ENCODE data around the gene ANKRD55. TPM values are rescaled to one million over a fixed set of nuclear protein-coding genes. Genes with fewer than 3 reads are reported as not detected.

ANKRD55 gene
- total RNA-seq, 1 experiment from 2014 or later: not detected

DNA sequence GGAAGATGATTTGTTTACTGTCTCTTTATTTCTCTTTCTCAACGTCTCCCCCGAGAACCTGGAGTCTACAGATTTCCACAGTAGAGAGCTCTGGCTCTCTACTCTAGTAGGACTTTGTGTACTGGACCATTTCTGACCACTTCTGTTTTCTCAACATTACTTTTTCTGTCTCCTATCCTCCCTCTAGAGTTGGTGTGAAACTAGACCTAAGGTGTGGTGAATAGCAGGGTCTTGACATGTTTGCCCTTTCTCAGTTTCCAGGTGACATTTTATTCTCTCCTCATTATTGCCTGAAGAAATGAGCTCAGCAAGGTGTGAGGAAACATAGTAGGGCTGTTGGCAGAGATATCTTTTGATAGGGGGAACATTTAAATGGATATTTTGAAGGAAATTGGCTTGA is 176.3 kb downstream of the ANKRD55 start:
- no peaks in the 10 kb centered on the region for H3K9me3 ChIP-seq (ENCODE audit: low read length)
- no peaks in the 10 kb centered on the region for H3K79me2 ChIP-seq (ENCODE audit: low read length)
- H3K9ac ChIP-seq (ENCODE audit: low read length): no peak overlapping the region
- DNase-seq (no peak), ATAC-seq (no peak)
- H3K36me3 ChIP-seq (ENCODE audit: low read depth, low read length): no peaks in the 10 kb centered on the region
- H2AFZ ChIP-seq (ENCODE audit: low read length): no peak overlapping the region
- no peaks in the 10 kb centered on the region for H3F3A ChIP-seq (ENCODE audit: low read length, unreplicated experiment)
- H3K4me3 ChIP-seq (ENCODE audit: low read length): no peak overlapping the region
- peaks cover 15% of the 10 kb centered on the region for H3K4me1 ChIP-seq (ENCODE audit: insufficient read depth, low read length)
- CTCF ChIA-PET: no interaction called here
- POLR2A ChIA-PET (ENCODE audit: unreplicated experiment): no interaction called here
- BruUV-seq (replicated peaks): no TSS peak
- H3K27ac ChIP-seq (ENCODE audit: low read length): no peak overlapping the region
- intact Hi-C loops (cut with micrococcal nuclease): no loop called here
- H3K9me2 ChIP-seq (replicated peaks; ENCODE audit: low read length): no peaks in the 10 kb centered on the region
- no peak for TF ChIP-seq CTCF (conservative IDR thresholded peaks at IDR 0.05; ENCODE audit: low read depth, low read length)
- no peak for TF ChIP-seq EZH2 (IDR thresholded peaks at IDR 0.05; ENCODE audit: low read length, unreplicated experiment)
- TF ChIP-seq EZH2phosphoT487 (IDR thresholded peaks at IDR 0.05; ENCODE audit: borderline replicate concordance, low read length): no peak
- no peaks in the 10 kb centered on the region for H3K27me3 ChIP-seq (ENCODE audit: low read length)
- H3K4me2 ChIP-seq (ENCODE audit: low read length): no peak overlapping the region
- no peaks in the 10 kb centered on the region for H4K20me1 ChIP-seq (ENCODE audit: low read length)

DNA sequence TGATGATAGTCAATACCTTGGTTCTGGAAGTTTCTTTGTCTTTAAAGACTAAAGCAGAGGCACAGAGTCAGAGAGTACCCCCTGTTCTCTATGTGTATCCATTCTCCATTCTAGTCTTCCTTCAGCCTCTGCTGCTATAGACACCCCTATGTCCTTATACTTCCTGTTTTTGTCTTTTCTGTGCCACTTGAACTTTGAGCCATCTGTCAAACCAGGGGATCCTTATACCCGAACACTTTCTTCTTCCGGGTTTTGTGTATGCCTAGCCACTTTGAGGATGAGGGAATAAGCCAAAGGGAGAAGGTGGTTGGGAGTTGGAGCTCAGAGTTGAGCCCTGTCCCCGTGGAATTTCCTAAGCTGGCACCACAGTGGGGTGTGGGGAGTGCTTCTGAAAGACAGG is 177.3 kb downstream of the ANKRD55 start:
- H3K9ac ChIP-seq (ENCODE audit: low read length): no peak overlapping the region
- BruUV-seq (replicated peaks): no TSS peak
- H3K4me3 ChIP-seq (ENCODE audit: low read length): no peak overlapping the region
- intact Hi-C loops (cut with micrococcal nuclease): no loop called here
- no peak for DNase-seq
- no peaks in the 10 kb centered on the region for H3K9me2 ChIP-seq (replicated peaks; ENCODE audit: low read length)
- TF ChIP-seq EZH2 (IDR thresholded peaks at IDR 0.05; ENCODE audit: low read length, unreplicated experiment): no peak
- TF ChIP-seq CTCF (conservative IDR thresholded peaks at IDR 0.05; ENCODE audit: low read depth, low read length): no peak
- TF ChIP-seq EZH2phosphoT487 (IDR thresholded peaks at IDR 0.05; ENCODE audit: borderline replicate concordance, low read length): no peak
- no peak overlapping the region for H2AFZ ChIP-seq (ENCODE audit: low read length)
- CTCF ChIA-PET: no interaction called here
- H3K9me3 ChIP-seq (ENCODE audit: low read length): no peaks in the 10 kb centered on the region
- H3K36me3 ChIP-seq (ENCODE audit: low read depth, low read length): no peaks in the 10 kb centered on the region
- H3F3A ChIP-seq (ENCODE audit: low read length, unreplicated experiment): no peaks in the 10 kb centered on the region
- H3K79me2 ChIP-seq (ENCODE audit: low read length): no peaks in the 10 kb centered on the region
- H3K4me1 ChIP-seq (ENCODE audit: insufficient read depth, low read length): peaks cover 15% of the 10 kb centered on the region
- H3K27me3 ChIP-seq (ENCODE audit: low read length): no peaks in the 10 kb centered on the region
- POLR2A ChIA-PET (ENCODE audit: unreplicated experiment): no interaction called here
- no peaks in the 10 kb centered on the region for H4K20me1 ChIP-seq (ENCODE audit: low read length)
- H3K27ac ChIP-seq (ENCODE audit: low read length): no peak overlapping the region
- ATAC-seq: no peak
- no peak overlapping the region for H3K4me2 ChIP-seq (ENCODE audit: low read length)

DNA sequence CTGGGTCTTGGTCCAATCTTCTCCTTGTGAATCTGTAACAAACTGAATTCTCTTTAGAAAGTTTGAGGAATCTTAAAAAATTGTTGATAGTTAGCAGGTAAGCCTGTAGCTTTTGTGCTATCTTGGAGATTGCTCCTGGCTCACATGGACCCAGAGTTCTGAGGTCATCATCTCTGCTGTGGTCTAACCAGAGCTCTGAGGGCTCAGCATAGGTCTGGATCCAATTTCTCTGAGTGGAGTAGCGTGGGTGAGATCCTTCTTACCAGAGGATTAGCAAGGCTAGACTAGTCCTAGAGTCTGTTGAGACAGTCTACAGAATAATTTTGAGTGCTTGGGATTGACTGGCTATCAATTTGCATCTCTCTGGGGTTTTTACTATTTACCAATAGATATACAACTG is 177.8 kb downstream of the ANKRD55 start:
- ATAC-seq (no peak), DNase-seq (no peak)
- H3K27me3 ChIP-seq (ENCODE audit: low read length): no peaks in the 10 kb centered on the region
- no peak overlapping the region for H3K4me2 ChIP-seq (ENCODE audit: low read length)
- ChIA-PET POLR2A (ENCODE audit: unreplicated experiment) (no interaction called here), CTCF (no interaction called here)
- no peaks in the 10 kb centered on the region for H3K9me3 ChIP-seq (ENCODE audit: low read length)
- no peaks in the 10 kb centered on the region for H3K36me3 ChIP-seq (ENCODE audit: low read depth, low read length)
- no peaks in the 10 kb centered on the region for H4K20me1 ChIP-seq (ENCODE audit: low read length)
- H3K27ac ChIP-seq (ENCODE audit: low read length): no peak overlapping the region
- H3K79me2 ChIP-seq (ENCODE audit: low read length): no peaks in the 10 kb centered on the region
- no peak overlapping the region for H3K4me3 ChIP-seq (ENCODE audit: low read length)
- BruUV-seq (replicated peaks): no TSS peak
- H3K9ac ChIP-seq (ENCODE audit: low read length): no peak overlapping the region
- peaks cover 15% of the 10 kb centered on the region for H3K4me1 ChIP-seq (ENCODE audit: insufficient read depth, low read length)
- H3F3A ChIP-seq (ENCODE audit: low read length, unreplicated experiment): no peaks in the 10 kb centered on the region
- H3K9me2 ChIP-seq (replicated peaks; ENCODE audit: low read length): no peaks in the 10 kb centered on the region
- intact Hi-C loops (cut with micrococcal nuclease): no loop called here
- TF ChIP-seq EZH2phosphoT487 (IDR thresholded peaks at IDR 0.05; ENCODE audit: borderline replicate concordance, low read length): no peak
- no peak for TF ChIP-seq EZH2 (IDR thresholded peaks at IDR 0.05; ENCODE audit: low read length, unreplicated experiment)
- TF ChIP-seq CTCF (conservative IDR thresholded peaks at IDR 0.05; ENCODE audit: low read depth, low read length): no peak
- no peak overlapping the region for H2AFZ ChIP-seq (ENCODE audit: low read length)
